H1 (cell line): ENCODE data around the gene CAMTA1. TPM values are rescaled to one million over a fixed set of nuclear protein-coding genes. Genes with fewer than 3 reads are reported as not detected.

Experiments used
- BACH1 ChIP-seq: IDR thresholded peaks from 2 replicates; pipeline ENCODE4 v1.6.1; 2012; ENCODE audit warnings: low read length, improper control_type of control experiment
- BCL11A ChIP-seq, 2 experiments: IDR thresholded peaks; one replicate each; pipeline ENCODE4 v1.6.1; 2011; ENCODE audit warnings: low read depth in 2 of 2, low read length in 2 of 2, mild to moderate bottlenecking in 2 of 2
- EZH2 ChIP-seq: fragments of 200-600 bp; sonication (generic); IDR thresholded peaks from 2 replicates; pipeline ENCODE4 v1.7.1; 2012; ENCODE audit warnings: low read depth, mild to moderate bottlenecking, moderate library complexity, low read length, inconsistent platforms; ENCODE audit not compliant: severe bottlenecking
- JUN ChIP-seq: IDR thresholded peaks from 2 replicates; pipeline ENCODE4 v1.6.1; 2011; ENCODE audit warnings: low read depth, mild to moderate bottlenecking, improper control_type of control experiment, low read length
- RAD21 ChIP-seq, 2 experiments: IDR thresholded peaks in 1 of 2; conservative IDR thresholded peaks in 1 of 2; 2 replicates each; pipeline ENCODE4 v1.6.1; 2011; ENCODE audit warnings: low read depth in 2 of 2, low read length in 2 of 2, improper control_type of control experiment in 1 of 2, inconsistent platforms in 1 of 2, mild to moderate bottlenecking in 1 of 2, moderate library complexity in 1 of 2
- SP1 ChIP-seq: IDR thresholded peaks from 2 replicates; pipeline ENCODE4 v1.6.1; 2011; ENCODE audit warnings: low read depth, low read length
- SP4 ChIP-seq: IDR thresholded peaks from 2 replicates; pipeline ENCODE4 v1.6.1; 2012; ENCODE audit warnings: low read length, inconsistent platforms
- SRF ChIP-seq: IDR thresholded peaks from 2 replicates; pipeline ENCODE4 v1.6.1; 2011; ENCODE audit warnings: mild to moderate bottlenecking, low read depth, low read length, moderate library complexity
- polyA plus RNA-seq, 7 experiments: library from polyadenylated mRNA; depleted of rRNA in 3 of 7; stranded (reverse) in 5 of 7; unstranded in 2 of 7; fragments of >200 nt in 5 of 7; fragments of 200-250 nt in 2 of 7; gene quantifications; 1 replicate in 5 of 7; 2 replicates in 1 of 7; 4 replicates in 1 of 7; pipeline versions ENCODE4 v1.2.1 to v1.2.3, GENCODE V29; 2011 to 2013; ENCODE audit warnings: missing spikeins in 2 of 7, mixed read lengths in 2 of 7
- total RNA-seq: library from RNA; stranded (reverse); fragmentation: NEBNext Ultra II Directional; extraction: Animal tissue kit (Norgen Biotek cat#: 25700); gene quantifications from 2 replicates; pipeline ENCODE4 v1.2.1, GENCODE V29; 2021

CAMTA1 gene
- total and polyA plus RNA-seq, 2 of the 8 experiments (the other 6 are each of a cell fraction or from before 2014, with no cell fraction given) = 65.0 to 119 TPM

DNA sequence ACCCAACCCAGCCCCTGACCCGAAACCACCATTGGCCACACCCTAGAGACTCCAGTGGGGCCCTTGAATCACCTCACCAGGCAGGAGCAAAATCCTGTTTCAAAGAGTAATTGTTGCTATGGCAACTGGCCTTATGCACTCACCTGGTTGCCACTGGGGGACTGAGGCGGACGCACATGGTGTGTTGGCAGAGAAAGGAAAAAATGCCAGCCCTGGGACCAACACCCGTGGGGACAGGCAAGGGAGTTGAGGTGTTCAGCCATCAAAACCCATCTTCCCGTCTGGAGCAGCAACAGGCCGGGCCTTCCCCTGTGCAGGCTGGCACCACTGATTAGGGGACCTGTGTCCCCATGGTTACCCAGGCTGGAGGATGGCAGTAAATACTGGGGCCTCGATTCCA, 590.1 kb downstream of the CAMTA1 start (continued):
- TF ChIP-seq BCL11A (IDR thresholded peaks at IDR 0.05; ENCODE audit: low read depth in 2 of 2, low read length in 2 of 2) (no peak), SRF (no peak), JUN (no peak), SP1 (no peak), BACH1 (no peak), EZH2 (no peak), SP4 (no peak), RAD21 (IDR thresholded peaks at IDR 0.05 in 1 of 2, conservative IDR thresholded peaks at IDR 0.05 in 1 of 2; ENCODE audit: low read depth in 2 of 2, low read length in 2 of 2) (no peak)
